Fibroblast of skin of left biceps (primary cell): ENCODE results near the gene PDCD1LG2.
"Not testable (repeated sequence)": the region's sequence is repeated elsewhere in the genome, so short reads cannot be mapped to it uniquely, and the experiment has no call there.

Experiments used
- DNase-seq, 2 experiments: peaks; one replicate each; pipeline ENCODE4 v3.0.0-alpha.2; 2013; ENCODE audit warnings: low read depth in 2 of 2

PDCD1LG2 gene

DNA sequence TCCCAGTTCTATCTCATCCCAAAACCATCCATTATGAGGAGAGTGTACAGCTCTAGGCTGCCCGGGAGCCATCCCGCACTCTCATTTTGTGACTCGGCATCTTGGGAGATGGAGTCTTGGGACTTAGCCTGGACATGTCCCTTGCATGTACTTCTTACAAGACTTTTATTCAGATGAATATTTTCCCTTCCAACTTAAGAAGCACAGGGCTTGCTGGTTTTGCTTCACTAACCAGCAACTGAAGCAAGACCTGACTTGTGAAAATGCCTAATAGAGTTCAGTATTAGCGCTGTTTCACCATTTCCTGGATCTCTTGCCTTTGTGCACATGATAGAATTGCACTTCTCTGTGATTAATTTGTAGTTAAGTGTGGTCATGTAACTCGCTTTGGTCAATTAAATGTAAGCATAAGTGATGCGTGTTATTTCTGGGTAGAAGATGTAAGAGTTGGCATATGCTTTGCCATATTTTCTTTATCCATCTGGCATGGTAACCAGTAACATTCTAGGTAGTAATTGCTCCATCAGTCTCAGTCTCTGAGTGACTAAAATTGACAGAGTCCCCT is 55.8 kb downstream of the PDCD1LG2 start:
- no peak for DNase-seq

DNA sequence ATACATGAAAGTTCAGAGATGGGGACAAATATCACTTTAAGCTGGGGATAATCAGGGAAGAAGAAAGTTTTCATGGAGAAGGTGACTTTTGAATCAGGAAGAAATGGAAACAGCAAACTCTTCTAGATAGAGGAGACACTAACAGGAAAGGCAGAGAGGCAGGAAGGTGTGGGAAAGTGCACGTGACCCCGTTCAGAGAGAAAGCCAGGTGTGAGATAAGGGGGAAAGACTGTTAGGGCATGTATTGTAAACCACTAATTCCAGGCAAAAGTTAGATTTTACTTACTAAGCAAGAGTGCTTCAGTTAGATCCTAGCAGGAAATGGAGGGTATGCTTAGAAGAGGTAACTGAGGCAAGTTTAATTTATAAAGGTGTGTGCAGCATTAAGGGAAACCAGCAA is 58.5 kb downstream of the PDCD1LG2 start:
- no peak for DNase-seq

DNA sequence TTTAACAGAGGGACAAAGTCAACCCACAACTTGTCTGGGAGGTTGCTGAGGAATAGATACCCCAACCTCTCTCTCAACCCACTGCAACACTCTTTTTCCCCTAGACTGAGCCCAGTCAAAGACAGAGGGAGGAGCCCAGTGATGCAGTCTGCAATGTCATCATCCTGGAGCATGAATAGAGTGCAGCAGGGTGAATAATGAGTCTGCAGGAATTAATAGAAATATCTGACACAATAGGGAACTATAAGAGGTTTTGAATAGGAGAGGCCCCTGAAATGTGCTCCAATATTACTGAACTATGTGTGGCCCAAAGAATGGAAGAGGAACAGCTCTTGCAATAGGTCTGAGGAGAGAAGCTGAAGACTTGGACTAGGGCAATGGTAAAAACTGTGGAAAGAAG is 59.1 kb downstream of the PDCD1LG2 start:
- no peak for DNase-seq

DNA sequence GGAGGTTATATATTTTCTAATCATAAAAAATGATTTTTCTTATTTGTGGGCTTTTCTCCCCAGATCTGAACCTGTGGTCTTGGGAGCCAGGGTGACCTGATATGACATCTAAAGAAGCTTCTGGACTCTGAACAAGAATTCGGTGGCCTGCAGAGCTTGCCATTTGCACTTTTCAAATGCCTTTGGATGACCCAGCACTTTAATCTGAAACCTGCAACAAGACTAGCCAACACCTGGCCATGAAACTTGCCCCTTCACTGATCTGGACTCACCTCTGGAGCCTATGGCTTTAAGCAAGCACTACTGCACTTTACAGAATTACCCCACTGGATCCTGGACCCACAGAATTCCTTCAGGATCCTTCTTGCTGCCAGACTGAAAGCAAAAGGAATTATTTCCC is 59.6 kb downstream of the PDCD1LG2 start:
- no peak for DNase-seq

DNA sequence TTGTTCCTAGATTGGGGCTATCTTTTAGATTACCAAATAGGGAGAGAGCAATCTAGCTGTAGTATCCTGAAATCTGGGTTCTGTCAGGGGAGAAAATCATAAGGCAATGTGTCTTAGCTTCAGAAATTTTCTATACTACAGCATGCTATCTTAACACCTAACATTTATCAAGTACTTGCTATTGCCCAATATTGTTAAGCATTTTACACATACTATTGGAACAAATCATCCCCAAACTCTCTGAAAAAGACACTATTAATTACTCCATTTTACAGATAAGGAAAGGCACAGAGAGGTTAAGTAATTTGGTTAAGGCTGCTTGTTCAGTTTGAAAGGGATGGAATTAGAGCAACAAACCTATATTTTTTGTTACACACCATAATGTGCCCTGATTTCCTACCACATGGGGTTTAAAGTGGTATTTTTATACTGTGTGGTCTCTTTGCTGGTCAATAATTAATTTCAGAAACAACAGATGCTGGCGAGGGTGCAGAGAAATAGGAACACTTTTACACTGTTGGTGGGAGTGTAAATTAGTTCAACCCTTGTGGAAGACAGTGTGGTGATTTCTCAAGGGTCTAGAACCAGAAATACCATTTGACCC is 61.4 kb downstream of the PDCD1LG2 start:
- no peak for DNase-seq

DNA sequence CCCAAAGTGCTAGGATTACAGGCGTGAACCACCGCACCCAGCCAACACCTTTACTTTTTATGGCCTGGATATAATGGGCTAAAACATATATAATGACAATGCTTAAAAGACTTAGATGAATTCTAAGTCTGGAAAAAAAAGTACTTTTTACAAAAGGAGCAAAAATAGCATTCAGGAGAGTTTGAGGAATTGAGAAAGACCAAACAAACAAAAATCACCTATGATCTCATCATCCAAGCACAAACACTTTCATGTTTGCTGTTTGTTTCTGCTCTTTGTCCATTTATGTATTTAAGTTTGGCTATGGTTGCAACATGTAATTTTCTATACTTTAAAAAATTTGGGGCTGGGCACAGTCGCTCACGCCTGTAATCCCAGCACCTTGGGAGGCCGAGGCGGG is 63.8 kb downstream of the PDCD1LG2 start:
- DNase-seq, result no peak

DNA sequence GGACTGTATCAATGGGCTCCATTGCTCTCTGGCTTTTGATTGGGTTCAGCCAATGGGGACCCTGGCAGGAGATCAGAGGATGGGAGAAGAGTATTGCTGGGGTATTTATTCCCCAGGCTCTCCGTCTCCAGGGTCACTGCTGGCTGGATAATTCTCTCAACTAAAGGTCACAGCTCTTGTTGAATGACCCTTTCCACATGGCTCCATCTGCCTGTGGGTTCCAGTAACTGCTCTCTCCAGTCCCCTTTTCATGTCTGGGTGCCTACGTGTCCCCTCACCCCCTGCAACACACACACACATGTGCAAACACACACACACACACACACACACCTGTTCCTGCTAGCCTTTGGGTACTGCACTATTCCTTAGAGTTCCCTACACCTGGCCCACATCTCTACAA is 64.7 kb downstream of the PDCD1LG2 start:
- DNase-seq, result no peak

DNA sequence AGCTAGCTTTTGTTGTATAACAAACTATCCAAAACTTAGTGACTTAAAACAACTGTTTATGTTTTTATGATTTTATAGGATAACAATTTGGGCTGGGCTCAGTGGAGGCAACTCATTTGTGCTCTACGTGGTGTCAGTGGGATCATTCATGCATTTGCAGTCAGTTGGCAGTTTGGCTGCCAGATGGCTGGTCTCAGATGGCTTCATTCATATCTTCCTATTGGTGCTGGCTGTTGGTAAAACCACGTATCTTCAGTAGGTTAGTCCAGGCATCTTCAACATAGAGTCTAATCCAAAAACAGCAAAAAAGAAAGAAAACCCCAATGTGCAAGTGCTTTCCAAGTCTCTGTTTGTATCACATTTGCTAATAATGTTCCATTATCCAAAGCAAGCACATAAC is 66.9 kb downstream of the PDCD1LG2 start:
- no peak for DNase-seq

DNA sequence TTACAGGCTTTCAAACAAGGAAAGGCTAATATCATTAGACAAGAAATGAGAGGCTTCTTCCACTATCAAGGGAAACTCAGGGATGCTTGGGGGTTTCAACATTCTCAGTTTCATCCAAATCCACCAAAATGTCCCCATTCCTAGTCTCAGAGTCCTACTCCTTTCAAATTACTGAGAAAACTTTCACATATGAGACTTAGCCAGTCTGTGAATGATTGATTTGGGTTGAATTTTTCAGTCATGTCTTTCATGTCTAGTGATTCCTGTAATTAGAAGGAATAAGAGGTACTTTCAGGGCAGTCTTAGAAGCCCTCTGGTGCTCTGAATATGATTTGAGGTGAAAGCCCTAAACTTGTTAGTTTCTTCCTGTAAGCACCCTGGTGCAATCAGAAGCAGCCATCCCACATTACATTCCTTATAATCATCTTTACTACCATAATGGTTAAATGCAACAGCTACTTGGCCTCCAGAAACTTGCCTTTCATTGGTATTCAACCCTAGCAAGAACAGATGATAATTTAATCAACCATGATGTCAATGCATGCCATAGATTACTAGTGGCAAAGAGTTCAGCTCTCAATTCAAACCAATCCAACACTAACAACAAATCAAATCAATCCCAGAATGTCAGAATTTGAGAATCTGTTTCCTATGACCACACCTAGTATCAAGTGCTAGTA is 67.8 kb downstream of the PDCD1LG2 start:
- peak in 1 of 2 experiments; percentile 21 for DNase-seq

DNA sequence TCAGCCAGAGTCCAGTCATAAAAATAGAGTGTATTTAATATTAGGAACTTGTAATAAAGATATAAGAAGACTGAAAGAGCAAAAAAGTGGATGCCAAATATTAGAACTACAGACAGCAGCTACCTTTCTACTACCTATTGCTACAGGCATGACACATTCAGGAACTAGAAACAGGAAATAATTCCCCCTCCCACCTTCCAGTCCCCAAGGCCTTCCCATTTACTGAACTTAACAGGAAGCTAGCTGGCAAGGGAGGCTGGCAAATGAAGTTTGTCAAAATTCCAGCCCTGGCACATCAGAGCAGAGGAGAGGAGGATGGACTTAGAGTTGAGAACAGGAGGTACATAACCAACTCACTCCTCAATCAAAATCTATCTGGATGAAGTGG is 68.4 kb downstream of the PDCD1LG2 start:
- DNase-seq, result no peak

DNA sequence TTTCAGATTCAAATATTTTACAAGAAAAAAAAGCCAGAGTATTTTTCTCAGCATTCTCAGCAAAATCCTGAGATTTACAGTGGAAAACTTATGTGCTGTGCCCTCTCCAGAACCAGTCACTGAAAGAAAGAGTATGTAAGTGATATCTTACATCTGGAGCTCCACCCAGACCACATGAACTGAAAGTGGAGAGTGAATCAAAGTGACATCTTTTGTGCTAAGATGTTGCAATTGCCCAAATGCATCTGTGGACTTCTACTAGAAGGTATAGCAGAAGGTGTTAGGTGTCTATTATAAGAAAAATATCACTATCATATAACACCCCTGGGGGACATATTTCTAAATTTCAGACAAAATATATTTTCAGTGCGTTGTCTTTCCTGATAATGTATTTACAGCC is 69.5 kb downstream of the PDCD1LG2 start:
- no peak for DNase-seq

DNA sequence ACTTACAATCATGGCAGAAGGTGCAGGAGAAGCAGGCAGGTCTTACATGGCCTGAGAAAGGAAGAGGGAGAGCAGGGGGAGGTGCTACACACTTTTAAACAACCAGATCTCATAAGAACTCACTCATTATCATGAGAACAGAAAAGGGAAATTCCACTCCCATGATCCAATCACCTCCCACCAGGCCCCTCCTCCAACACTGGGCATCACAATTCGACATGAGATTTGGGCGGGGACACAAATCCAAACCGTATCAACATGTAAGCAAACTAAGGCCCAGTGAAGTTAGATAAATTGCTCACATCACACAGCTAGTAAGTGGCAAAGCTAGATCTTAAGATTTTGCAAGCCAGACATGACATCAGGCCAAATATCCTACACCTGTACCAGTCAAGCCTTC is 70.3 kb downstream of the PDCD1LG2 start:
- DNase-seq, result no peak

DNA sequence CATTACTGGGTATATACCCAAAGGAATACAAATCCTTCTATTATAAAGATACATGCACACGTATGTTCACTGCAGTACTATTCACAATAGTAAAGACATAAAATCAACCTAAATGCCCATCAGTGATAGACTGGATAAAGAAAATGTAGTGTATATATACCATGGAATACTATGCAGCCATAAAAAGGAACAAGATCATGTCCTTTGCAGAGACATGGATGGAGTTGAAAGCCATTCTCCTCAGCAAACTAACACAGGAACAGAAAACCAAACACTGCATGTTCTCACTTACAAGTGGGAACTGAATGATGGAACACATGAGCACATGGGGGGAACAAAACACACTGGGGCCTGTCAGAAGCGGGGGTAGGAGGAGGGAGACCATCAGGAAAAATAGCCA is 71.4 kb downstream of the PDCD1LG2 start:
- DNase-seq, result not testable (repeated sequence)

DNA sequence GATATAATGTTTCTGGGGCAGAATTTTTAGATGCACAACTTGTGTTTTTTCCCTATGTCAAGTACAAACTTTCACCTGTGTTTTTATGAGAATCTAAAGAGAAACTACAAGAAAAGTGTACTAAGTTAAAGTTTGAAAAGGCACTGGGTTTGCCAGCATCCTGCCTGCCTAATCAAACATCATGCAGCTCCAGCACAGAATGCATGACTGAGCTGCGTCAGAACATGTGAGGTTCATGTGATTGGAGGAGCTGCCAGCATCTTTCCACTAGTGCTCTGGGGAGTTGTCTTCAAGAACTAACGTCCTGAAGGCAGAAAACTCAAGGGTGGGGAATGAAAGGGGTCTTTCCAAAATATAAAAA is 72.5 kb downstream of the PDCD1LG2 start:
- DNase-seq, result peak; percentile 30 to 31

DNA sequence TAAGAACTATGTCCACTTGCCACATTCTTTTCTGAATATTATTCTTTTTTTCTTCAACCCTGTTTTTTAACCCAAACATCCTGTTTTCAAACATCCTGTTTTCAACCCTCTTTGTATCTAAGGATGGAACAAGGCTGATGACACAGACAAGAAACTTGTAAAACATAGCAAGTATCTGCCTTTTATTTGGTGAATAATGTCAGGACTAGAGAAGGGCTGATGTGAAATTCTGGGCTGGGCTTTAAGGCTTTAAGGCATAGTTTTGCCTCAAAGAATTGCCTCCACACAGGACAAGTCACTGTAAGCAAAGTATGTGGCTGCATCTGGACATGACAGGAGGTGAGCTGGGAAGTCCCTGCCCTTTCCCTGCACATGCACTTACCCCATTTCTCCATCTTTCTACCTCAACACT is 76.1 kb downstream of the PDCD1LG2 start:
- DNase-seq, result peak; percentile 42 to 56

DNA sequence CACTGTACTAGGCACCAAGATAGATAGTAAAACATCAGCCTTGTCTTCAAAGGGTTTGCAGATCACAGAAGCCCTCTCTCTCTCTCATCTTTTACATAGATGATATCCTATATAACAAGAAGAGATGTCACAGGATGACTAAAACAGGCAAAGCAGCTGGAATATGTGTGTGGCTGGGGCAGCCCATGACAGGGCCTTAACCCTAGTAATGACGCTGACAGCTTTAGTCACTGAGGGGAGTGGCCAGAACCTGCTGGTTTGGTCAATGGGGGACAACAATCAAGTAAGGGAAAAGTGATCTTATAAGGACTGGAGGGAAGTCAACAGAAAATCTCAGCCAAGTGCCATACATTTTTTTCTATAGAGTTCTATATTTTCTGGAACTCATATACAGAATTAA is 76.7 kb downstream of the PDCD1LG2 start:
- DNase-seq, result peak in 1 of 2 experiments; percentile 21

DNA sequence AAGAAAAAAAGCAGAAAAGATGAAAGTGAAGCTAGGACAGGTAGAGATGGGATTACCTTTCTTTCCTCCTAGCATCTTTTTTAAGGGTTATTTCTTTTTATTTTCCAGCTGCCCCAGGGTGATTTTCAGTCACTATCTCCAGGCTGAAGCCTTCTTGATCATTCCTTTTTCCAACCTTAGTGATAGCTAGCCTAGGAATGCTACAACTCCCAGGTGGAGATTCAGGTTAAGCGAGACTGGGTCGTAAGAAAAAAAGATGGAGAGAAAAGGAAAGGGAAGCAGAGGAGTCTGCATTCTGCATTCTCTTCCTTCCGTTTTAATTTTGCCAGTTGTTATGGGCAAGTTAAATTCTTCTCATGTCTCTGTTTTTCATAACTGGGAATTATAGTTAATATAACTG is 81.9 kb downstream of the PDCD1LG2 start:
- no peak for DNase-seq

DNA sequence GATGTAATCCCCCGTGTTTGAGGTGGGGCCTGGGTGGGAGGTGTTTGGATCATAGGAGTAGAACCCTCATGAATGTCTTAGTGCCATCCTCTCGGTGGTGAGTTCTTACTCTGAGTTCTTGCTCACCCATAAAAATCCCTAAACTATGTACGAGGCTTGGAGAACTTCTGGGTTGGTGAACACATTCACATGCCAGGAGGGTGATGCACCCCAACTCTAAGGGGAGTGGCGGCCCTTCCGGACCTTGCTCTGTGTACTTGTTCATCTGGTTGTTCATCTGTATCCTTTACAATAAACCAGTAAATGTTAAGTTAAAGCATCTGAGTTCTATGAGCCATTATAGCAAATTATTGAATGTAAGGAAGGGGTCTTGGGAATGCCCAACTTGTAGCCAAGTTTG is 82.6 kb downstream of the PDCD1LG2 start:
- no peak for DNase-seq

DNA sequence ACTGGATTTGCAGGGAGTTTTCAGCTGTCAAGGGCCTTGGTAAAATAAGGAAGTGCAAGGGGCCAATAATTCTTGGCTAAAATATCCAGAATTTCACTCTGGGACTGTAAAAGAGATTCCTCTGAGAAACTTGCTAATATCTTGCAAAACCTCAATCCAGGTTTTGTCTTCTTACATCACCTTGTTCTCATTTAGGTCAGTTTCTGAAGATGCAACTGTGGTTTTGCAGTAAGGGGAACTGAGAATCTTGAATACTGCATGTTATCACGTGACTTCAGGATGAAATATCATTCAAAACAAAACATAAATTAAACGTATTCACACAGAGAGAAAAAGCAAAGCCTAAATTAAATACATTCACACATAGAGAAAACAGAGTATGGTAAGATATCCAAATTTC is 83.6 kb downstream of the PDCD1LG2 start:
- DNase-seq, result no peak

DNA sequence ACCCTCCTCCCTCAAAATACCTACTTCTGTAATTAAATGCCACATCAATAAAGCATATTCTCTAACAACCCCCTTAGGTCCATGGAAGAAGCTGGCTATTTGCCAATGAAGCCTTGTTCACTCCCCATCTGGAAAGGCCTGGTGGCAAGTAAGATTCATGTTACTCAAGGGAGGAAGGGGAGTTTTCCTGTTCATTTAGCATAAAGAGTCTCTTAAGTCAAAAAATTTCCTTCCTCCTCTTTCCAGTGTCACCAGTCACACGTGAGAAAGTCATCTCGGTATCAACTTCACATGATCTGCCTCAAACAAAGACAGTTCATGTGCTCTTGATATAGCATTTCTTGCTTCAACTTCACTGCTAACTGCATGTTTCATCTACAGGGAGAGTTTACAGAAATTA is 85.8 kb downstream of the PDCD1LG2 start:
- DNase-seq, result no peak

DNA sequence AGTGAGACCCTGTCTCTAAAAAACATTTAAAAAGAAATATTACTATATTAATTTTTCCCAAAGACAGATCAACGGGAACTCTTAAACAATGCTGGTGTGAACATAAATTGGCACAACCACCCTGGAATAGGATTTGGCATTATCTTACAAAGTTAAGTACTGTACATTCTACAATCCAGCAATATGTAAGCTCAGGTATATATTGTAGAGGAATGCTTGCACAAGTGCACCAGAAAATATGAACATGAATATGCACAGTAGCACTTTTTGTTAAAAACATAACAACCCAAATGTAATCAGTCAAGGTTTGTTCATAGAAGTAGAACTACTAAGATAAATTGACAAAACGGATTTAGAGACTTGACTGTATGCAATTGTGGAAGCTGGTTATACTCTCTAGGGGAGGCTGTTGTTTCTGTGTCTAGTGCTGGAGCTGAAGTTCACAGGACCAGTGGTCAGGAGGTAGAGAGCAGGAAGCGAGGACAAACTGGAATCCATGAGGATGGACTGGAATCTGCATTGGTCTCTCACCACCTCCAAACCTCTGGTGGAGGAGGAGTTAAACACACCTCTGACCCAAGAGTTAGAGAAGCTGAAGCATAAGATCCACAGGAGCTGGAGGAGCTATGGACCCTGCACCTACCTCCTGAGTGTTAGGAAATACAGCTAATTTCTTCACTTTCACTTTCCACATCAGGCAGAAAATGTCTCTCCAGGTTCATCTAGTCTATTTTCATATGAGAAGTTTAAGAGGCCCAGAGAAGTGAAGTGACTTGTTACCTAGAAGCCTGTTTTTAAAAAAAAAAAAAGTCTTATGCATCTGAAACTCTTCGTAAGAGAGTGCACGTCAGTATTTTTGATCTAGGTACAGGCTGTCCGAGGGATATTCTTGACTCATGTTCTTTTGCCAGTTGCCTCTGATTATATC is 98.2 kb downstream of the PDCD1LG2 start:
- no peak for DNase-seq

DNA sequence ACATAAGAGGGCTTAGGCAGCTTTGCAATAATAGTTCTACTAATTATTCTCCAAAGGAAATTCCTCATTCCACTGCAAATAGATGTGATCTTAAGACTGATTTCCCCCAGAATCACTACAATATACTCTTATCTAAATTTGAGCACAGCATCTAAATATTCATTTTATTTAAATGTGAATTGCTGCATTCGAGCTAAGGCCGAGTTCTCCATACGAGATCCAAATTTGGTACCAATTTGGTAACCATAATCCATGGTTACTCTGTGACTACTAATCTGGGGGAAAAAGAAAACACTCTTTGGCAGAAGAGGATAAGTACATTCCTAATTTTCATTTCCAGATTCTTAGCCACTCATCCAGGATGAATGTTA is 98.9 kb downstream of the PDCD1LG2 start:
- DNase-seq, result no peak

DNA sequence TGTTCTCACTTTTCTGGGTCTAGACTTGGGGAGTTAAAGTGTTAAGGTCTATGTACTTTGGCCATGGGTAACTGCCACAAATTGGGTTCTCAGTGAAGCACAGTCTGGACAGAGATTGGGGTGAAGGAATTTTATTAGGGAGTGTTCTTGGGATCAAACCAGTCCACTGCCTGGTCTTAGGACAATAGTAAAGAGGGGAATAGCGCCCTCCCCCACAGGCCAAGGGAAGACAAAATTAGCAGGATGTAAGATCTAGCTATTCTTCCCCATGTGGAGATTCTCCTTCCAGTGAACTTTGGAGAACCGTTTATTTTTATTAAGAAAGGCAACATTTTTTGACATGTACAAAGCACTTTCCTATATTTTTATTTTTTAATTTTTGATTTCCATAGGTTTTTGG is 100.2 kb downstream of the PDCD1LG2 start:
- no peak for DNase-seq
